Measurements from ENCODE around the gene STIP1. TPM values are rescaled to one million over a fixed set of nuclear protein-coding genes. Genes with fewer than 3 reads are reported as not detected.

Gene STIP1
- total RNA-seq, 2 donors from 2014 or later = 104 to 139 TPM

- H3K36me3 ChIP-seq = no peaks in the 10 kb centered on the region
- H3K27ac ChIP-seq = no peak overlapping the region
- no peaks in the 10 kb centered on the region for H3K27me3 ChIP-seq (replicated peaks; ENCODE audit: insufficient read depth)
- no peaks in the 10 kb centered on the region for H3K9me3 ChIP-seq
- TF ChIP-seq POLR2AphosphoS5 (IDR thresholded peaks at IDR 0.05) = no peak
- no peak for TF ChIP-seq CTCF (IDR thresholded peaks at IDR 0.05)
- no peak for TF ChIP-seq POLR2A (IDR thresholded peaks at IDR 0.05)
- intact Hi-C loops (cut with DNase I) = no loop called here
- H3K4me3 ChIP-seq = no peak overlapping the region
- H3K4me1 ChIP-seq (replicated peaks) = no peaks in the 10 kb centered on the region
- no peak for DNase-seq (ENCODE audit: low spot score)
- 91% methylated on average over 6 of the region's 7 CpGs for WGBS
These were observed 33.3 kb downstream of the STIP1 start for GRCh38 chr11:64219354-64219684.

- no peaks in the 10 kb centered on the region for H3K9me3 ChIP-seq
- no peaks in the 10 kb centered on the region for H3K4me1 ChIP-seq (replicated peaks)
- no peak overlapping the region for H3K27ac ChIP-seq
- H3K36me3 ChIP-seq = no peaks in the 10 kb centered on the region
- WGBS = 86% methylated on average over 9 of the region's 10 CpGs
- no peaks in the 10 kb centered on the region for H3K27me3 ChIP-seq (replicated peaks; ENCODE audit: insufficient read depth)
- no peak for DNase-seq (ENCODE audit: low spot score)
- no peak for TF ChIP-seq CTCF (IDR thresholded peaks at IDR 0.05)
- no peak for TF ChIP-seq POLR2AphosphoS5 (IDR thresholded peaks at IDR 0.05)
- TF ChIP-seq POLR2A (IDR thresholded peaks at IDR 0.05) = no peak
- intact Hi-C loops (cut with DNase I) = no loop called here
- no peak overlapping the region for H3K4me3 ChIP-seq
These were observed 33.8 kb downstream of the STIP1 start for GRCh38 chr11:64219755-64220154.

GRCh38 chr11:64220271-64220670 is 34.3 kb downstream of the STIP1 start:
- WGBS = 87% methylated on average over 17 of the region's 17 CpGs
- Histone ChIP-seq H3K36me3 (no peaks in the 10 kb centered on the region), H3K9me3 (no peaks in the 10 kb centered on the region), H3K27ac (no peak overlapping the region), H3K4me3 (no peak overlapping the region), H3K27me3 (replicated peaks; ENCODE audit: insufficient read depth) (no peaks in the 10 kb centered on the region), H3K4me1 (replicated peaks) (no peaks in the 10 kb centered on the region)
- no peak for DNase-seq (ENCODE audit: low spot score)
- TF ChIP-seq POLR2A (IDR thresholded peaks at IDR 0.05) = no peak
- intact Hi-C loops (cut with DNase I) = no loop called here

- Histone ChIP-seq H3K9me3 (no peaks in the 10 kb centered on the region), H3K27ac (no peak overlapping the region), H3K4me1 (replicated peaks) (no peaks in the 10 kb centered on the region), H3K4me3 (no peak overlapping the region), H3K36me3 (no peaks in the 10 kb centered on the region), H3K27me3 (replicated peaks; ENCODE audit: insufficient read depth) (no peaks in the 10 kb centered on the region)
- no peak for DNase-seq (ENCODE audit: low spot score)
- WGBS = 82% methylated on average over 7 of the region's 14 CpGs
- intact Hi-C loops (cut with DNase I) = no loop called here
- TF ChIP-seq CTCF (IDR thresholded peaks at IDR 0.05) (no peak), POLR2AphosphoS5 (IDR thresholded peaks at IDR 0.05) (no peak), POLR2A (IDR thresholded peaks at IDR 0.05) (no peak)
These were observed 34.8 kb downstream of the STIP1 start for GRCh38 chr11:64220798-64221197.

GRCh38 chr11:64222651-64223000 is 36.7 kb downstream of the STIP1 start:
- Histone ChIP-seq H3K36me3 (no peaks in the 10 kb centered on the region), H3K27ac (no peak overlapping the region), H3K4me3 (no peak overlapping the region), H3K27me3 (replicated peaks; ENCODE audit: insufficient read depth) (no peaks in the 10 kb centered on the region), H3K9me3 (no peaks in the 10 kb centered on the region), H3K4me1 (replicated peaks) (peaks cover 12% of the 10 kb centered on the region)
- intact Hi-C loops (cut with DNase I) = no loop called here
- no peak for DNase-seq (ENCODE audit: low spot score)
- WGBS = 65% methylated on average over 9 of the region's 9 CpGs
- TF ChIP-seq POLR2AphosphoS5 (IDR thresholded peaks at IDR 0.05) = no peak
- no peak for TF ChIP-seq CTCF (IDR thresholded peaks at IDR 0.05)
- TF ChIP-seq POLR2A (IDR thresholded peaks at IDR 0.05) = no peak
